Body of pancreas (tissue), 4 donors: ENCODE results near the gene BMP7.

ENCODE experiments used
- CTCF ChIP-seq, 7 experiments: fragments of 450-650 bp in 4 of 7; fragments of 200-600 bp in 3 of 7; sonication (generic) in 3 of 7; IDR thresholded peaks; one replicate each; pipeline ENCODE4 v1.5.1; 2016 to 2019; ENCODE audit warnings: antibody characterized with exemption in 7 of 7
- POLR2A ChIP-seq, 3 donors: fragments of 450-650 bp; IDR thresholded peaks; one replicate each; pipeline ENCODE4 v1.6.1; 2016; ENCODE audit warnings: antibody characterized with exemption in 3 of 3, mild to moderate bottlenecking in 2 of 3

- TF ChIP-seq POLR2A (IDR thresholded peaks at IDR 0.05) = no peak
- TF ChIP-seq CTCF (IDR thresholded peaks at IDR 0.05) = no peak
Measured at GRCh38 chr20:57210911-57211280, 55.5 kb downstream of the BMP7 start.
